Testis (tissue), 3 donors: ENCODE results near the gene CYP2A13. TPM values are rescaled to one million over a fixed set of nuclear protein-coding genes. Genes with fewer than 3 reads are reported as not detected.

Experiments used
- DNase-seq: peaks from one replicate; pipeline ENCODE4 v3.0.0-alpha.2; 2019
- H3K27ac ChIP-seq, 2 donors: fragments of 200-600 bp; sonication (generic); one replicate each; pipeline ENCODE4 v1.5.1; 2019
- H3K27me3 ChIP-seq: fragments of 200-600 bp; sonication (generic); one replicate; pipeline ENCODE4 v1.5.1; 2019
- H3K36me3 ChIP-seq: fragments of 200-600 bp; sonication (generic); one replicate; pipeline ENCODE4 v1.5.1; 2017; ENCODE audit warnings: low read depth; ENCODE audit errors: missing control alignments
- H3K4me1 ChIP-seq: fragments of 200-600 bp; sonication (generic); one replicate; pipeline ENCODE4 v1.5.1; 2019
- H3K4me3 ChIP-seq, 2 donors: fragments of 200-600 bp; sonication (generic); one replicate each; pipeline ENCODE4 v1.5.1; 2017 to 2019
- H3K9me3 ChIP-seq: fragments of 200-600 bp; sonication (generic); one replicate; pipeline ENCODE4 v1.5.1; 2017
- CTCF ChIP-seq, 3 experiments: fragments of 450-650 bp in 2 of 3; fragments of 200-600 bp in 1 of 3; sonication (generic) in 1 of 3; IDR thresholded peaks; one replicate each; pipeline ENCODE4 v1.5.1; 2016 to 2019; ENCODE audit warnings: antibody characterized with exemption in 3 of 3, mild to moderate bottlenecking in 2 of 3, moderate library complexity in 1 of 3
- POLR2A ChIP-seq: fragments of 450-650 bp; IDR thresholded peaks from one replicate; pipeline ENCODE4 v1.6.1; 2017; ENCODE audit warnings: antibody characterized with exemption, mild to moderate bottlenecking, moderate library complexity
- WGBS, 2 donors: methylation state at CpG; one replicate each; pipeline ENCODE4 v1.1.5; 2018; 5-methylcytosine and 5-hydroxymethylcytosine counted together
- intact Hi-C: fragments of 100-400 bp; cut with DNase I; formaldehyde crosslinking; loops from one replicate; pipeline ENCODE4 v1.15.1; 2023; ENCODE audit warnings: low total_unique reads
- polyA plus RNA-seq: library from polyadenylated mRNA; stranded (reverse); fragments of 350-450 nt; fragmentation: Illumina TruSeq; extraction: RNeasy Lipid Tissue Mini Kit (QIAGEN cat#74804); gene quantifications from one replicate; pipeline ENCODE4 v1.2.3, GENCODE V29; 2014; ENCODE audit warnings: low read depth, low replicate concordance; ENCODE audit not compliant: insufficient read depth
- total RNA-seq, 2 donors: library from RNA; depleted of rRNA; stranded (reverse); fragments of >200 nt; gene quantifications; one replicate each; pipeline ENCODE4 v1.2.3, GENCODE V29; 2016

The CYP2A13 gene
- total and polyA plus RNA-seq, 3 donors from 2014 or later = 0.18 to 0.39 (median 0.31) TPM

DNA sequence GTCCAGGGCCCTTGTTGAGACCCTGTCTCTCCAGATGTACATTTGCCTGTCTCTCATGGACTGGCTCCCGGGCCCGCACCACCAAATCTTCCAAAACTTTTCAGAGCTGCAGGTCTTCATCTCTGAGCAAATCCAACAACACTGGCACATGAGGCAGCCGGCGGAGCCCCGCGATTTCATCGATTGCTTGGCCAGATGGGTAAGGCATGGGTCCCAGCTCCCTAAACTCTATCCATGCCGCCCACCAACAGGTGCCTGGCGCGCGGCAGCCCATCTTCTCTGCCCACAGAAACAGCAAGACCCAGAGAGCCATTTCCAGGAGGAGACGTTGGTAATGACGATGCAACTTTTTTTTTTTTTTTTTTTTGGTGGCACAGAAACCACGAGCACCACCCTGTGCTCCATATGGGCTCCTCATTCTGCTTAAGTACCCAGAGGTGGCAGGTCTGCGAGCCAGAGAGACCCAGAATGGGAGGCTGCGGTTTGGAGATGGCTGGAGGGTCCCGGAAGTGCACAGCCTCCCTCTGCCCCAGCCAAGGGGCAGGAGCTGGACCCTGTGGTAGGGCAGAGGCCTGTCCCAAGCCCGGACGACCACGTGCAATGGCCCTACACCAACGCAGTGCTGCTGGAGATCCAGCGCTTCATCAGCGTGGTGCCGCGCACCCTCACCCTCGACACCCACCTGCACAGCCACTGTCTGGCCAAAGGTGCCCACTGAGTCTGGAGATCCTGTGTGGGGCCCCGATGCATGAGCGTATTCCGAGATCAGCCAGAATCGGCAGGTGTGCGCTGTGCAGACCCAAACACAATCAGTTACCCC, 48.6 kb downstream of the CYP2A13 start:
- no peak for DNase-seq
- no peaks in the 10 kb centered on the region for H3K9me3 ChIP-seq
- H3K27me3 ChIP-seq = no peaks in the 10 kb centered on the region
- 63 to 78% methylated on average over 21 to 31 of the region's 31 CpGs for WGBS, 2 donors
- H3K4me3 ChIP-seq = no peak overlapping the region
- H3K4me1 ChIP-seq = no peaks in the 10 kb centered on the region
- no peaks in the 10 kb centered on the region for H3K36me3 ChIP-seq
- intact Hi-C loops = no loop called here
- H3K27ac ChIP-seq = no peak overlapping the region
- no peak for TF ChIP-seq POLR2A
- no peak for TF ChIP-seq CTCF (IDR thresholded peaks at IDR 0.05)

DNA sequence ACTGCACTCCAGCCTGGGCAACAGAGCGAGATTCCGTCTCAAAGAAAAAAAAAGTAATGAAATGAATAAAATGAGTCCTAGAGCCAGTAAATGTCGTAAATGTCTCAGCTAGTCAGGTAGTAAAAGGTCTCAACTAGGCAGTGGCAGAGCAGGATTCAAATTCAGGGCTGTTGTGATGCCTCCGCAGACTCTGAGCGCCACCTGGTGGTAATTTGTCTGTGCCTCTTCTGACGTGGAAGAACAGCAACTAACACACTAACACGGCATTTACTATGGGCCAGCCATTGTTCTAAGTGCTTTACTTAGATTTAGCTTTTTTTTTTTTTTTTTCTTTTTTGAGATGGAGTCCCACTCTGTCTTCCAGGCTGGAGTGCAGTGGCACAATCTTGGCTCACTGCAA, 56.2 kb downstream of the CYP2A13 start:
- no peaks in the 10 kb centered on the region for H3K36me3 ChIP-seq
- intact Hi-C loops = loop anchor here (10.0 kb wide), 1 partner anchor 480 kb away; no protein-coding TSS in a partner anchor

More for the DNA sequence above, 56.2 kb downstream of the CYP2A13 start:
- Histone ChIP-seq H3K27ac (no peak overlapping the region), H3K27me3 (no peaks in the 10 kb centered on the region), H3K9me3 (no peaks in the 10 kb centered on the region), H3K4me1 (no peaks in the 10 kb centered on the region), H3K4me3 (no peak overlapping the region)
- 33 to 36% methylated on average over 7 of the region's 7 CpGs for WGBS, 2 donors
- TF ChIP-seq POLR2A (no peak), CTCF (IDR thresholded peaks at IDR 0.05) (peak; percentile 59 to 83 (median 63))
- DNase-seq = peak; percentile 94

Other genes with a start within 250 kb of the CYP2A13 start
- gene CYP2A6, start 238.0 kb upstream of the CYP2A13 start, total RNA-seq = not detected
- gene CYP2A6, start 238.0 kb upstream of the CYP2A13 start, polyA plus RNA-seq = not detected
- gene CYP2A7, start 206.2 kb upstream of the CYP2A13 start, total RNA-seq = 1 to 10 TPM in 1 of 2 donors, not detected in 1; 1.1 TPM
- gene CYP2A7, start 206.2 kb upstream of the CYP2A13 start, polyA plus RNA-seq = not detected
- gene CYP2B6, start 97.2 kb upstream of the CYP2A13 start, total RNA-seq = under 1 TPM; 0.19 to 0.39 TPM
- not detected for gene CYP2B6, start 97.2 kb upstream of the CYP2A13 start, polyA plus RNA-seq
- 1 to 10 TPM; 1.7 to 2.5 TPM for gene CYP2F1, start 26.0 kb downstream of the CYP2A13 start, total RNA-seq
- 4.1 TPM for gene CYP2F1, start 26.0 kb downstream of the CYP2A13 start, polyA plus RNA-seq
- 1 to 10 TPM; 1.4 to 2.0 TPM for gene CYP2S1, start 104.8 kb downstream of the CYP2A13 start, total RNA-seq
- 1.6 TPM for gene CYP2S1, start 104.8 kb downstream of the CYP2A13 start, polyA plus RNA-seq
- gene AXL, start 130.8 kb downstream of the CYP2A13 start, total RNA-seq = 100 to 1,000 TPM in 1 of 2 donors, 10 to 100 TPM in 1; 98.2 to 150 TPM
- gene AXL, start 130.8 kb downstream of the CYP2A13 start, polyA plus RNA-seq = 56.0 TPM
- 100 to 1,000 TPM; 192 to 197 TPM for gene HNRNPUL1, start 175.9 kb downstream of the CYP2A13 start, total RNA-seq
- 230 TPM for gene HNRNPUL1, start 175.9 kb downstream of the CYP2A13 start, polyA plus RNA-seq
- gene CCDC97, start 221.7 kb downstream of the CYP2A13 start, total RNA-seq = 10 to 100 TPM; 36.2 to 40.2 TPM
- gene CCDC97, start 221.7 kb downstream of the CYP2A13 start, polyA plus RNA-seq = 57.8 TPM